Measurements from ENCODE around the gene POLR2E. TPM values are rescaled to one million over a fixed set of nuclear protein-coding genes. Genes with fewer than 3 reads are reported as not detected.

POLR2E gene
- total RNA-seq, 1 donor from 2014 or later, result 156 TPM

DNA sequence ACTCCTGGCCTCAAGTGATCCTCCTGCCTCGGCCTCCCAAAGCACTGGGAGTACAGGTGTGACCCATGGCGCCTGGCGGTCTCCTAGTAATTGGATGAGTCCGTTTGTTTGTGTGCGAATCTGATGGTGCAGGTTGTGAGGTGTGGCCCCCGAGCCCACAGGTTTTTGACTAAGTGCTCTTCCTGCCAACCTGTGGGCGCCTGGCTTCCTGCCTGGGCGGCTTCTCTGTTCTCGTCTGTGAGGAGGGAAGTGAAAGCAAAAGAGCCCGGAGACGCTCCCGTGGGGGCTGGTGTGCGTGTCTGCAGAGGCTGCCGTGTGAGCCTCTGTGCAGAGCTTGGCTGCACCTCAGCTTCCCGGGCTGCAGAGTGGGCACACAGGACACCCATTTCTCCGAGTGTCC, 18.2 kb downstream of the POLR2E start:
- TF ChIP-seq, protein P1, sequence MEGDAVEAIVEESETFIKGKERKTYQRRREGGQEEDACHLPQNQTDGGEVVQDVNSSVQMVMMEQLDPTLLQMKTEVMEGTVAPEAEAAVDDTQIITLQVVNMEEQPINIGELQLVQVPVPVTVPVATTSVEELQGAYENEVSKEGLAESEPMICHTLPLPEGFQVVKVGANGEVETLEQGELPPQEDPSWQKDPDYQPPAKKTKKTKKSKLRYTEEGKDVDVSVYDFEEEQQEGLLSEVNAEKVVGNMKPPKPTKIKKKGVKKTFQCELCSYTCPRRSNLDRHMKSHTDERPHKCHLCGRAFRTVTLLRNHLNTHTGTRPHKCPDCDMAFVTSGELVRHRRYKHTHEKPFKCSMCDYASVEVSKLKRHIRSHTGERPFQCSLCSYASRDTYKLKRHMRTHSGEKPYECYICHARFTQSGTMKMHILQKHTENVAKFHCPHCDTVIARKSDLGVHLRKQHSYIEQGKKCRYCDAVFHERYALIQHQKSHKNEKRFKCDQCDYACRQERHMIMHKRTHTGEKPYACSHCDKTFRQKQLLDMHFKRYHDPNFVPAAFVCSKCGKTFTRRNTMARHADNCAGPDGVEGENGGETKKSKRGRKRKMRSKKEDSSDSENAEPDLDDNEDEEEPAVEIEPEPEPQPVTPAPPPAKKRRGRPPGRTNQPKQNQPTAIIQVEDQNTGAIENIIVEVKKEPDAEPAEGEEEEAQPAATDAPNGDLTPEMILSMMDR (IDR thresholded peaks at IDR 0.05), result no peak
- Mint-ChIP-seq H3K9me3 (ENCODE audit: unreplicated experiment) (no peaks in the 10 kb centered on the region), H3K36me3 (ENCODE audit: unreplicated experiment) (no peaks in the 10 kb centered on the region), H3K4me1 (ENCODE audit: unreplicated experiment) (peaks cover 8% of the 10 kb centered on the region), H3K4me3 (ENCODE audit: unreplicated experiment) (no peak overlapping the region), H3K27ac (ENCODE audit: unreplicated experiment) (no peak overlapping the region), H3K27me3 (ENCODE audit: unreplicated experiment) (peaks cover under 1% of the 10 kb centered on the region)
- no peak for DNase-seq (ENCODE audit: extremely low spot score, unreplicated experiment)

DNA sequence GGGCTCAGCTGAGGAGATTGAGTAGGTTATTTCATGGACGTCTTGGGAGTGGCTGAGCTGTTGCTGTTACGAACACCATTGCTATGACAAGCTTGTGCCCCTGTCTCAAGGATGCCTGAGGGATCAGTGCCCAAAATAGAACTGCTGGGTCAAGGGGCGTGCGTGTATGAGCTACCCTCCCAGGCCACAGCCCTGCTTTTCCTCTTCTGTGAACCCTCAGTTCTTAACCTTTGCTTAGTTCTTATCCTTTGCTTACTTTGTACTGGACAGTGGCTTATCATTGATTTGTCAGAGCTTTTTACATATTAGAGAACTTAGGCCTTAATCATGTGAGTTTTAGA, 19.2 kb downstream of the POLR2E start:
- Mint-ChIP-seq H3K27me3 (ENCODE audit: unreplicated experiment) (peaks cover 5% of the 10 kb centered on the region), H3K9me3 (ENCODE audit: unreplicated experiment) (no peaks in the 10 kb centered on the region), H3K4me1 (ENCODE audit: unreplicated experiment) (peaks cover 8% of the 10 kb centered on the region), H3K27ac (ENCODE audit: unreplicated experiment) (no peak overlapping the region), H3K4me3 (ENCODE audit: unreplicated experiment) (no peak overlapping the region), H3K36me3 (ENCODE audit: unreplicated experiment) (no peaks in the 10 kb centered on the region)
- no peak for DNase-seq (ENCODE audit: extremely low spot score, unreplicated experiment)
- TF ChIP-seq, protein P1 (IDR thresholded peaks at IDR 0.05), result no peak

DNA sequence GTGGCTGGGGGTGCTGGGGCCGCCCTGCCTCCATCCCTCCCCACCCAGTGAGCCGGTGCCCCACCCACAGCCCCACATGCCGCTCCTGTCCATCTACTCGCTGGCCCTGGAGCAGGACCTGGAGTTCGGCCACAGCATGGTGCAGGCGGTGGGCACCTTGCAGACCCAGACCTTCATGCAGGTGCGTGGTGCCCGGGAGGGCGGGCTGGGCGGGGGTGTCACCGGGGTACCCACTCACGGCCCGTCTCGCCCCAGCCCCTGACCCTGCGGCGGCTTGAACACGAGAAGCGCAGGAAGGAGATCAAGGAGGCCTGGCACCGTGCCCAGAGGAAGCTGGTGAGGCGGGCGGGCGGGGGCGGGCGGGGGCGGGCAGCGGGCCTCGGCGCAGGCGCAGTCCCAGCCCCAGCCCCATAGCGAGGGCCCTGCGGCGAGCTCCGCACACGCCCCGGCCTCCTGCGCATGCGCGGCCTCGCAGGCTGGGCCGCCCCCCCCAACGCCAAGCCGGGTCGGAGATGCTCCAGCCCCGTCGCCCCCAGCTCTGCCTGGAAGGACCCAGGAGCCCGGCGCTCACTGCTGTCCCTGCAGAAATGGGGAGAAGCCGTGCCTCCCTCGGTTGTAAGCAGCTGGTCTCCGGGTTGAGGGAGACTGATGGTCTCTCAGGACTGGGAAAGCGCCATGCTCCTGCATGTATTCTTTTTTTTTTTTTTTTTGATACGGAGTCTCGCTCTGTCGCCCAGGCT, 20.5 kb downstream of the POLR2E start:
- H3K27me3 Mint-ChIP-seq (ENCODE audit: unreplicated experiment), result peaks cover 5% of the 10 kb centered on the region
- no peak for DNase-seq (ENCODE audit: extremely low spot score, unreplicated experiment)
- H3K4me3 Mint-ChIP-seq (ENCODE audit: unreplicated experiment), result no peak overlapping the region
- H3K4me1 Mint-ChIP-seq (ENCODE audit: unreplicated experiment), result peaks cover 5% of the 10 kb centered on the region
- no peaks in the 10 kb centered on the region for H3K36me3 Mint-ChIP-seq (ENCODE audit: unreplicated experiment)
- TF ChIP-seq, protein P1 (IDR thresholded peaks at IDR 0.05), result no peak
- no peak overlapping the region for H3K27ac Mint-ChIP-seq (ENCODE audit: unreplicated experiment)
- H3K9me3 Mint-ChIP-seq (ENCODE audit: unreplicated experiment), result no peaks in the 10 kb centered on the region

DNA sequence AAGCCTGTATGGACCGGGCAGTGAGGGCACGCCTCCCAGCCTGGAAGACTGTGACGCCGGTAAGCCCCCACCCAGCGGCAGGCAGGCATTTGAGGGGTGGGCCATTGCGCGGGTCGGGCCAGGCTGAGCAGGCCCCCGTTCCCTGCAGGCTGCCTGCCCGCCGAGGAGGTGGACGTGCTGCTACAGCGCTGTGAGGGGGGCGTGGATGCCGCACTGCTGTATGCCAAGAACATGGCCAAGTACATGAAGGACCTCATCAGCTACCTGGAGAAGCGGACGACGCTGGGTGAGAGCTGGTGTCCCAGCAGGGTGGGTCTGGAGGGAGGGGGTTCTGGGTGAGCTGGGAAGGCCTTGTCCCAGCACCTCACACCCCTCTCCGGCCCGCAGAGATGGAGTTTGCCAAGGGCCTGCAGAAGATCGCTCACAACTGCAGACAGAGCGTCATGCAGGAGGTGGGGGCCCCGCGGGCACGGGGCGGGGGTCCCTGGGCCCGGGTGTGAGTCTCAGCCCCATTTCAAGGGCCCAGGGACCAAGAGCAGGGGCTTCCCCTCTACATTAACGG, 21.1 kb downstream of the POLR2E start:
- TF ChIP-seq, protein P1 (IDR thresholded peaks at IDR 0.05), result no peak
- H3K27me3 Mint-ChIP-seq (ENCODE audit: unreplicated experiment), result peaks cover 6% of the 10 kb centered on the region
- no peak for DNase-seq (ENCODE audit: extremely low spot score, unreplicated experiment)
- peaks cover 7% of the 10 kb centered on the region for H3K4me1 Mint-ChIP-seq (ENCODE audit: unreplicated experiment)
- H3K4me3 Mint-ChIP-seq (ENCODE audit: unreplicated experiment), result no peak overlapping the region
- no peaks in the 10 kb centered on the region for H3K9me3 Mint-ChIP-seq (ENCODE audit: unreplicated experiment)
- H3K36me3 Mint-ChIP-seq (ENCODE audit: unreplicated experiment), result no peaks in the 10 kb centered on the region
- no peak overlapping the region for H3K27ac Mint-ChIP-seq (ENCODE audit: unreplicated experiment)

- Mint-ChIP-seq H3K36me3 (ENCODE audit: unreplicated experiment) (no peaks in the 10 kb centered on the region), H3K9me3 (ENCODE audit: unreplicated experiment) (no peaks in the 10 kb centered on the region), H3K27ac (ENCODE audit: unreplicated experiment) (no peak overlapping the region), H3K4me3 (ENCODE audit: unreplicated experiment) (no peak overlapping the region), H3K27me3 (ENCODE audit: unreplicated experiment) (peaks cover 11% of the 10 kb centered on the region), H3K4me1 (ENCODE audit: unreplicated experiment) (peaks cover 10% of the 10 kb centered on the region)
- TF ChIP-seq, protein P1 (IDR thresholded peaks at IDR 0.05), result no peak
- no peak for DNase-seq (ENCODE audit: extremely low spot score, unreplicated experiment)
Measured at GRCh38 chr19:1073063-1073955, 21.9 kb downstream of the POLR2E start.

Data from osteocyte (in vitro differentiated cells).